ENCODE measurements around the gene ITGBL1.

Gene ITGBL1

GRCh38 chr13:101520672-101521071, 68.2 kb downstream of the ITGBL1 start:
- Histone ChIP-seq H3K9me3 (replicated peaks in 1 of 11) (0 out of 22 replicates have a peak, but pooled peaks cover 0 to 7% (median 0%) of the 10 kb centered on the region in 11 experiments), H3K9ac (peak overlapping the region in 7 of 11 experiments; percentile 24 to 62 (median 42); a peak in 8 of 22 replicates), H3K27ac (peak overlapping the region; percentile 42 to 81 (median 68); a peak in 20 of 22 replicates), H3K27me3 (no peaks in the 10 kb centered on the region), H3K4me2 (peak overlapping the region; percentile 26 to 82 (median 67); a peak in 20 of 22 replicates), H3K4me1 (peaks cover 10 to 44% (median 32%) of the 10 kb centered on the region in 10 experiments; a peak in 19 of 20 replicates), H4K20me1 (no peaks in the 10 kb centered on the region), H3K36me3 (no peaks in the 10 kb centered on the region), H3K4me3 (peak overlapping the region in 1 of 10 experiments; percentile 39; a peak in 1 of 20 replicates)
- TF ChIP-seq Cebpa-rat (IDR thresholded peaks at IDR 0.05): no peak

DNA sequence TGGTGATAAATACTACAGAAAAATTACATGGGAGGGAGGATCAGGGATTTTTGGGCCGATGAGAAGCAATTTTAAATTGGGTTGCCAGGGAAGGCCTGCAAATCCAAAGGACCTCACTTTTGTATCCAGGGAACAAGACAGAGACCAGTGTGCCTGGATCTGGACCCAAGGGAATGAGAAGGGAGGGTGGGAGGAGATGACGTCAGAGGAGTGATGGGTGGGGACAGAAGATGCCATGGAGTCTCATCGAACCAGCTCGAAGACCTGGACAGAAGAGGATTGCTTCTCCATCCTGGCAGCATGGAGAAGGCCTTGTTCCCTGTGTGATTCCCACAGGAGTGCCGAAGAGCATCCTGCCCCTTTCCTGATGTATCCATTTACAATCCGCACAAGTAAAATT, 68.9 kb downstream of the ITGBL1 start:
- peak overlapping the region in 7 of 11 experiments; percentile 24 to 62 (median 42); a peak in 8 of 22 replicates for H3K9ac ChIP-seq
- TF ChIP-seq Cebpa-rat (IDR thresholded peaks at IDR 0.05): no peak
- peak overlapping the region; percentile 24 to 81 (median 68); a peak in 20 of 22 replicates for H3K27ac ChIP-seq

GRCh38 chr13:101522607-101523006, 70.1 kb downstream of the ITGBL1 start:
- peak overlapping the region in 1 of 11 experiments; percentile 80; a peak in 1 of 22 replicates for H3K27ac ChIP-seq
- peaks cover 10 to 42% (median 32%) of the 10 kb centered on the region in 10 experiments; a peak in 19 of 20 replicates for H3K4me1 ChIP-seq
- H3K4me3 ChIP-seq: no peak overlapping the region
- H3K4me2 ChIP-seq: peak overlapping the region in 1 of 11 experiments; percentile 69; a peak in 1 of 22 replicates
- no peaks in the 10 kb centered on the region for H3K27me3 ChIP-seq
- H3K36me3 ChIP-seq: no peaks in the 10 kb centered on the region
- H3K9ac ChIP-seq: no peak overlapping the region
- H3K9me3 ChIP-seq (replicated peaks in 1 of 11): 0 out of 22 replicates have a peak, but pooled peaks cover 0 to 7% (median 0%) of the 10 kb centered on the region in 11 experiments
- H4K20me1 ChIP-seq: no peaks in the 10 kb centered on the region
- TF ChIP-seq Cebpa-rat (IDR thresholded peaks at IDR 0.05): no peak

More for the DNA sequence above, 68.9 kb downstream of the ITGBL1 start:
- H3K4me1 ChIP-seq: peaks cover 10 to 42% (median 32%) of the 10 kb centered on the region in 10 experiments; a peak in 19 of 20 replicates
- H3K4me3 ChIP-seq: peak overlapping the region in 1 of 10 experiments; percentile 39; a peak in 2 of 20 replicates
- peak overlapping the region; percentile 26 to 82 (median 67); a peak in 19 of 22 replicates for H3K4me2 ChIP-seq
- 0 out of 22 replicates have a peak, but pooled peaks cover 0 to 7% (median 0%) of the 10 kb centered on the region in 11 experiments for H3K9me3 ChIP-seq (replicated peaks in 1 of 11)
- no peaks in the 10 kb centered on the region for H3K27me3 ChIP-seq
- H3K36me3 ChIP-seq: no peaks in the 10 kb centered on the region
- no peaks in the 10 kb centered on the region for H4K20me1 ChIP-seq

GRCh38 chr13:101523154-101524131, 71.0 kb downstream of the ITGBL1 start:
- no peaks in the 10 kb centered on the region for H3K27me3 ChIP-seq
- no peaks in the 10 kb centered on the region for H4K20me1 ChIP-seq
- no peak overlapping the region for H3K9ac ChIP-seq
- no peak for TF ChIP-seq Cebpa-rat (IDR thresholded peaks at IDR 0.05)
- no peaks in the 10 kb centered on the region for H3K36me3 ChIP-seq
- no peak overlapping the region for H3K27ac ChIP-seq
- peaks cover 10 to 42% (median 32%) of the 10 kb centered on the region in 10 experiments; a peak in 19 of 20 replicates for H3K4me1 ChIP-seq
- no peak overlapping the region for H3K4me2 ChIP-seq
- no peak overlapping the region for H3K4me3 ChIP-seq
- 0 out of 22 replicates have a peak, but pooled peaks cover 0 to 7% (median 0%) of the 10 kb centered on the region in 11 experiments for H3K9me3 ChIP-seq (replicated peaks in 1 of 11)

GRCh38 chr13:101527130-101527529, 74.7 kb downstream of the ITGBL1 start:
- Histone ChIP-seq H3K4me2 (no peak overlapping the region), H4K20me1 (no peaks in the 10 kb centered on the region), H3K27me3 (no peaks in the 10 kb centered on the region), H3K36me3 (no peaks in the 10 kb centered on the region), H3K9me3 (replicated peaks in 1 of 11) (no peaks in the 10 kb centered on the region), H3K4me1 (peaks cover 0 to 6% (median 0%) of the 10 kb centered on the region in 10 experiments; a peak in 3 of 20 replicates), H3K9ac (no peak overlapping the region), H3K4me3 (no peak overlapping the region), H3K27ac (no peak overlapping the region)
- TF ChIP-seq Cebpa-rat (IDR thresholded peaks at IDR 0.05): no peak

GRCh38 chr13:101529422-101529821, 76.9 kb downstream of the ITGBL1 start:
- no peak overlapping the region for H3K4me3 ChIP-seq
- H3K36me3 ChIP-seq: no peaks in the 10 kb centered on the region
- TF ChIP-seq Cebpa-rat (IDR thresholded peaks at IDR 0.05): no peak
- H4K20me1 ChIP-seq: no peaks in the 10 kb centered on the region
- no peaks in the 10 kb centered on the region for H3K9me3 ChIP-seq (replicated peaks in 1 of 11)
- no peak overlapping the region for H3K4me2 ChIP-seq
- no peak overlapping the region for H3K9ac ChIP-seq
- no peaks in the 10 kb centered on the region for H3K27me3 ChIP-seq
- no peak overlapping the region for H3K27ac ChIP-seq
- H3K4me1 ChIP-seq: no peaks in the 10 kb centered on the region

- H3K9me3 ChIP-seq (replicated peaks in 1 of 11): no peaks in the 10 kb centered on the region
- H3K9ac ChIP-seq: no peak overlapping the region
- H3K36me3 ChIP-seq: no peaks in the 10 kb centered on the region
- no peaks in the 10 kb centered on the region for H4K20me1 ChIP-seq
- H3K4me3 ChIP-seq: no peak overlapping the region
- peaks cover 0 to 2% (median 0%) of the 10 kb centered on the region in 10 experiments; a peak in 4 of 20 replicates for H3K4me1 ChIP-seq
- no peaks in the 10 kb centered on the region for H3K27me3 ChIP-seq
- no peak overlapping the region for H3K27ac ChIP-seq
- no peak for TF ChIP-seq Cebpa-rat (IDR thresholded peaks at IDR 0.05)
- H3K4me2 ChIP-seq: no peak overlapping the region
Observed at GRCh38 chr13:101530293-101530692, 77.8 kb downstream of the ITGBL1 start.

DNA sequence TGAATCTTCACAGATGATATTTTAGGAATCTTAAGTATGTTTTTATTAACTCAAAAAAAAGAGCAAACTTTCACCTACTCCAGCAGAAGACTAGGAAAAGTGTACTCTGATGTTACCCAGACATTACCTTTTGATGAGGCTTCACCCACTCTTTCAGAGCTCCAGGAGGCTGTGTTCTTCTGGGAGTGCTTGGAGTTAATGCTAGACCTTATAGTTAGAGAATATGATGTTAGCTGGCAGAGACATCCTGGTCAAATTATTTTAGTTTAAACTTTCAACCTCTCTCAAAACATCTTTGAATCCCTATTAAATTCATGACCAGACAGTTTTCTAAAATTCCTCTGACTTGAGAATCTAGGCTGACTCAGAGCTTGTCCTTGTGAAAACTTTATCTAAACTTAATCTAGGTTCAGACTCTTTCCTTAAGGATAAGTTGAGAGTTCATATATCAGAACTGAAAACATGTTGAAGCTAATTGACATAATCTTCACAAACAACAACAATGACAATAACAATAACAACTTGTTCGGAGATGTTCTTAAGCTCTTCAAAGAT, 82.8 kb downstream of the ITGBL1 start:
- H3K27me3 ChIP-seq: no peaks in the 10 kb centered on the region
- H3K9ac ChIP-seq: no peak overlapping the region
- no peaks in the 10 kb centered on the region for H3K36me3 ChIP-seq
- H4K20me1 ChIP-seq: no peaks in the 10 kb centered on the region
- TF ChIP-seq Cebpa-rat (IDR thresholded peaks at IDR 0.05): no peak
- H3K4me3 ChIP-seq: no peak overlapping the region
- peak overlapping the region in 1 of 11 experiments; percentile 44; a peak in 1 of 22 replicates for H3K27ac ChIP-seq
- H3K4me1 ChIP-seq: peaks cover 0 to 20% (median 7%) of the 10 kb centered on the region in 10 experiments; a peak in 9 of 20 replicates
- no peaks in the 10 kb centered on the region for H3K9me3 ChIP-seq (replicated peaks in 1 of 11)
- peak overlapping the region in 4 of 11 experiments; percentile 62 to 71 (median 64); a peak in 4 of 22 replicates for H3K4me2 ChIP-seq
